K562 (cell line): Measurements from ENCODE around the gene LAMTOR4. TPM values are rescaled to one million over a fixed set of nuclear protein-coding genes. Genes with fewer than 3 reads are reported as not detected.
A peak's percentile ranks its signal among the peaks of the same experiment; 100 is the strongest.

Experiments used
- BRD4 ChIP-seq: fragments of 200-600 bp; sonication (generic); IDR thresholded peaks from 2 replicates; pipeline ENCODE4 v1.6.1; 2017; ENCODE audit warnings: inconsistent platforms
- CEBPG ChIP-seq, 3 experiments: fragments of 200-800 bp in 1 of 3; sonication (Bioruptor generic) in 1 of 3; sonication (generic) in 1 of 3; formaldehyde crosslinking in 1 of 3; IDR thresholded peaks in 2 of 3; conservative IDR thresholded peaks in 1 of 3; 2 replicates each; pipeline versions ENCODE4 v1.6.1 to v1.8.0; 2016 to 2022; ENCODE audit warnings: missing compliant biosample characterization in 2 of 3, missing genetic modification characterization in 2 of 3, mild to moderate bottlenecking in 1 of 3, missing genetic modification reagents in 1 of 3
- DNMT1 ChIP-seq: fragments of 450-650 bp; IDR thresholded peaks from 2 replicates; pipeline ENCODE4 v1.6.1; 2016; ENCODE audit warnings: antibody characterized with exemption, mild to moderate bottlenecking
- E2F5 ChIP-seq: sonication (generic); formaldehyde crosslinking; IDR thresholded peaks from 2 replicates; pipeline ENCODE4 v1.8.0; 2022; ENCODE audit warnings: mild to moderate bottlenecking, missing genetic modification reagents
- HDAC2 ChIP-seq: fragments of 450-650 bp; IDR thresholded peaks from 2 replicates; pipeline ENCODE4 v1.6.1; 2016; ENCODE audit warnings: mild to moderate bottlenecking
- HDGF ChIP-seq: fragments of 450-650 bp; IDR thresholded peaks from 2 replicates; pipeline ENCODE4 v1.6.1; 2016
- HMG20A ChIP-seq: fragments of 450-650 bp; formaldehyde crosslinking; conservative IDR thresholded peaks from 2 replicates; pipeline ENCODE4 v1.4.0; 2020; ENCODE audit warnings: mild to moderate bottlenecking, mixed read lengths
- JUNB ChIP-seq: fragments of 450-650 bp; formaldehyde crosslinking; conservative IDR thresholded peaks from 2 replicates; pipeline ENCODE4 v1.4.0; 2020; ENCODE audit warnings: mild to moderate bottlenecking
- KAT8 ChIP-seq: fragments of 450-650 bp; IDR thresholded peaks from 2 replicates; pipeline ENCODE4 v1.6.1; 2016; ENCODE audit warnings: low read depth, mild to moderate bottlenecking
- MBD2 ChIP-seq: sonication (generic); IDR thresholded peaks from 2 replicates; pipeline ENCODE4 v1.6.1; 2016; ENCODE audit warnings: low read depth, borderline replicate concordance
- MCM7 ChIP-seq, 2 experiments: fragments of 450-650 bp; IDR thresholded peaks; 2 replicates each; pipeline ENCODE4 v1.6.1; 2016 to 2018
- MTA3 ChIP-seq: fragments of 450-650 bp; formaldehyde crosslinking; IDR thresholded peaks from 2 replicates; pipeline ENCODE4 v1.6.1; 2017; ENCODE audit warnings: mild to moderate bottlenecking, borderline replicate concordance
- NFIX ChIP-seq: fragments of 250-450 bp; sonication (Bioruptor Pico); IDR thresholded peaks from 2 replicates; pipeline ENCODE4 v1.4.0; 2020; ENCODE audit warnings: low read depth, mild to moderate bottlenecking, moderate library complexity
- PRDM10 ChIP-seq: fragments of 450-650 bp; IDR thresholded peaks from 2 replicates; pipeline ENCODE4 v1.6.1; 2018; ENCODE audit not compliant: partially characterized antibody
- PTBP1 ChIP-seq: fragments of 200-400 bp; formaldehyde crosslinking; IDR thresholded peaks from 2 replicates; pipeline ENCODE4 v1.6.1; 2017; ENCODE audit warnings: low read depth, low read length
- PTRF ChIP-seq: fragments of 450-650 bp; IDR thresholded peaks from 2 replicates; pipeline ENCODE4 v1.6.1; 2016; ENCODE audit warnings: mild to moderate bottlenecking, missing genetic modification characterization, missing compliant biosample characterization
- SP2 ChIP-seq: IDR thresholded peaks from 2 replicates; pipeline ENCODE4 v1.6.1; 2011; ENCODE audit warnings: mild to moderate bottlenecking, low read depth, low read length, moderate library complexity; ENCODE audit not compliant: poor library complexity, severe bottlenecking; ENCODE audit errors: extremely low read depth
- TAF15 ChIP-seq: fragments of 200-400 bp; formaldehyde crosslinking; IDR thresholded peaks from 2 replicates; pipeline ENCODE4 v1.6.1; 2017; ENCODE audit warnings: mild to moderate bottlenecking, low read depth, low read length, moderate library complexity
- TARDBP ChIP-seq: fragments of 450-650 bp; IDR thresholded peaks from 2 replicates; pipeline ENCODE4 v1.6.1; 2016
- TOE1 ChIP-seq, 2 experiments: fragments of 450-650 bp in 1 of 2; sonication (generic) in 1 of 2; formaldehyde crosslinking in 1 of 2; IDR thresholded peaks; 2 replicates each; pipeline versions ENCODE4 v1.7.1 to v1.8.0; 2016 to 2022; ENCODE audit warnings: borderline replicate concordance in 2 of 2, mild to moderate bottlenecking in 2 of 2, antibody characterized with exemption in 1 of 2, inconsistent platforms in 1 of 2, low read depth in 1 of 2, missing genetic modification reagents in 1 of 2, moderate library complexity in 1 of 2
- TRIM24 ChIP-seq, 2 experiments: fragments of 450-650 bp; IDR thresholded peaks; 2 replicates each; pipeline ENCODE4 v1.6.1; 2016
- ZC3H11A ChIP-seq: IDR thresholded peaks from 2 replicates; pipeline ENCODE4 v1.6.1; 2012; ENCODE audit warnings: low read depth, low read length, improper control_type of control experiment
- ZNF282 ChIP-seq: sonication (generic); formaldehyde crosslinking; IDR thresholded peaks from 2 replicates; pipeline ENCODE4 v1.8.1; 2023; ENCODE audit warnings: missing genetic modification reagents
- ZNF41 ChIP-seq: fragments of 250-450 bp; sonication (Bioruptor Pico); conservative IDR thresholded peaks from 2 replicates; pipeline ENCODE4 v1.4.0; 2020; ENCODE audit warnings: mild to moderate bottlenecking
- ZNF584 ChIP-seq: fragments of 200-800 bp; sonication (Bioruptor generic); IDR thresholded peaks from 2 replicates; pipeline ENCODE4 v1.6.1; 2016; ENCODE audit warnings: low read depth, mild to moderate bottlenecking, missing genetic modification characterization, missing compliant biosample characterization
- ZNF764 ChIP-seq: fragments of 250-450 bp; sonication (Bioruptor Pico); IDR thresholded peaks from 2 replicates; pipeline ENCODE4 v1.4.0; 2020; ENCODE audit warnings: low read depth, mild to moderate bottlenecking, moderate library complexity
- polyA plus RNA-seq, 8 experiments: library from polyadenylated mRNA; depleted of rRNA in 4 of 8; stranded (reverse) in 5 of 8; unstranded in 3 of 8; fragments of >200 nt; fragmentation: Nextera tagmentation in 2 of 8; fragmentation: Illumina TruSeq in 1 of 8; extraction: Ambion mirVana in 2 of 8; extraction: Trizol in 1 of 8; gene quantifications; 2 replicates each; pipeline versions ENCODE4 v1.2.1 to v1.2.3, GENCODE V29; 2011 to 2014; ENCODE audit warnings: inconsistent platforms in 1 of 8, missing spikeins in 1 of 8
- total RNA-seq, 7 experiments: library from RNA; depleted of rRNA in 6 of 7; stranded (reverse); fragments of >200 nt in 6 of 7; fragmentation: Illumina TruSeq in 2 of 7; extraction: Trizol in 2 of 7; gene quantifications; 2 replicates each; pipeline versions ENCODE4 v1.2.1 to v1.2.3, GENCODE V29; 2011 to 2021; ENCODE audit warnings: low replicate concordance in 1 of 7

Gene LAMTOR4
- total and polyA plus RNA-seq, 9 of the 15 experiments (the other 6 are each of a cell fraction or from before 2014, with no cell fraction given): 79.6 to 314 (median 195) TPM

- TF ChIP-seq ZNF282 (CRISPR knock-in tag): peak; percentile 58
- TF ChIP-seq TAF15: no peak
- no peak for TF ChIP-seq PRDM10
- TF ChIP-seq KAT8: no peak
- no peak for TF ChIP-seq NFIX (CRISPR knock-in tag)
- no peak; the same call in 1 of the 2 replicates for TF ChIP-seq CEBPG (CRISPR knock-in tag; IDR thresholded peaks at IDR 0.05)
- TF ChIP-seq CEBPG (tag; conservative IDR thresholded peaks at IDR 0.05 in 1 of 2, IDR thresholded peaks at IDR 0.05 in 1 of 2): peak in 1 of 2 experiments; percentile 19; a peak in 1 of 4 replicates
- TF ChIP-seq SP2: peak; percentile 64
- no peak for TF ChIP-seq E2F5 (CRISPR knock-in tag)
- TF ChIP-seq HMG20A (CRISPR knock-in tag): no peak
- peak; percentile 90 for TF ChIP-seq MBD2
- TF ChIP-seq TRIM24 (IDR thresholded peaks at IDR 0.05): peak in 1 of 2 experiments; percentile 59; a peak in 2 of 4 replicates
- TF ChIP-seq HDGF: no peak
- no peak for TF ChIP-seq PTBP1
- no peak for TF ChIP-seq JUNB (CRISPR knock-in tag)
- no peak for TF ChIP-seq ZNF764 (CRISPR knock-in tag)
- no peak for TF ChIP-seq ZC3H11A
- no peak for TF ChIP-seq PTRF (tag)
- TF ChIP-seq DNMT1: no peak
- peak; percentile 97 for TF ChIP-seq TOE1 (IDR thresholded peaks at IDR 0.05; ENCODE audit: borderline replicate concordance)
- no peak for TF ChIP-seq TOE1 (CRISPR knock-in tag; IDR thresholded peaks at IDR 0.05; ENCODE audit: borderline replicate concordance, low read depth)
- peak; percentile 78 for TF ChIP-seq MTA3
- 0 out of 2 replicates have a peak, but pooled peaks have one; percentile 40 for TF ChIP-seq ZNF41 (CRISPR knock-in tag)
- TF ChIP-seq HDAC2: peak; percentile 37; the same call in 1 of the 2 replicates
- TF ChIP-seq TARDBP: peak; percentile 66; the same call in 1 of the 2 replicates
- TF ChIP-seq BRD4: peak; percentile 97
- TF ChIP-seq MCM7 (IDR thresholded peaks at IDR 0.05): no peak
- no peak for TF ChIP-seq ZNF584 (CRISPR knock-in tag)
Measured at GRCh38 chr7:100101016-100101862, 47.5 kb upstream of the LAMTOR4 start, which contains the start of the genes AP4M1 and MCM7 (continued).
